Measurements from ENCODE around the gene ARAP1. TPM values are rescaled to one million over a fixed set of nuclear protein-coding genes. Genes with fewer than 3 reads are reported as not detected.

Gene ARAP1
- total RNA-seq = 40.1 TPM

DNA sequence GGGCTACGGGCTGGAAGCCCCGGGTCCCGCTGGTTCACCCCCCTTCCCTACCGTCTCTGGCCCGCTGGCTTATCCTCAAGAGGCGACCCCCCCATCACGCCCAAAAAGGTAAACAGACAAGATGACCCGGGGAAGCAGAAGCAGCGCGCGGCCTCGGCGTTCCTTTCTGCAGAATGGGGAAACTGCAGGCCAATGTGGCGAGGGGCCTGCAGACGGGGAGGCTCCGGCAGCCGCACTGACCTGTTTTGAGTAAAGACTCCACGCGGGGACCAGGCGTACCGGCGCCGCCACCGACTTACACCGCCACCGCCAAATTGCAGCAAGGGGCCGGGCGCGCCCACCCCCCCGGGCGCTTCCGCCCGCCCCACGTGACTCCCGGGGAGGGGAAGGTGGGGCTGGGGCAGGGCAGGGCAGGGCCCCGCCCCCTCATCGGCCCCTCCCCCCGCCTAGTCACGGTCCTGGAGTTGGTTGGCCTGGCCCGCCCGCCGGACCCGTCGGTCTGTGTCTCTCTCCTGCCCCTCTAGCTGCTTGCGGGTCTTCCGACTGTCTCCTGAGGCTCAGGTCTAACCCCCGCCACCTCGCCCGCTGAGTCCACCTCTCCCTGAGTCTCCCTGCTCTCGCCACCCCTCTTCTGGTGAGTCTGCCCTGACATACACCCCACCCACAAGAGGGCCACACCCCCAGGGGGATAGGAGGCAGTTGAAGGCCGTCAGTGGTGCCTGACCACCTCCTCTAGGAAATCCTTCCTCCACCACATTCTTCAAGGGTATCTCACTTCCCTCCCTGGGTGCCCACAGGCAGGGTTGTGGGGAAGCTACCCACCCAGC lies at the start of gene ARAP1:
Gene ARAP1 (minus strand): TSS at position 321 of the 827 bp plus-strand sequence. CDS start 25,280 bp downstream, outside the sequence.

GRCh38 chr11:72793425-72794367 lies 41.5 kb upstream of the ARAP1 start, which contains the start of gene STARD10:
TSS of gene STARD10 (minus strand) at chr11:72794047. CDS start at chr11:72781181, 12,866 bp downstream.

DNA sequence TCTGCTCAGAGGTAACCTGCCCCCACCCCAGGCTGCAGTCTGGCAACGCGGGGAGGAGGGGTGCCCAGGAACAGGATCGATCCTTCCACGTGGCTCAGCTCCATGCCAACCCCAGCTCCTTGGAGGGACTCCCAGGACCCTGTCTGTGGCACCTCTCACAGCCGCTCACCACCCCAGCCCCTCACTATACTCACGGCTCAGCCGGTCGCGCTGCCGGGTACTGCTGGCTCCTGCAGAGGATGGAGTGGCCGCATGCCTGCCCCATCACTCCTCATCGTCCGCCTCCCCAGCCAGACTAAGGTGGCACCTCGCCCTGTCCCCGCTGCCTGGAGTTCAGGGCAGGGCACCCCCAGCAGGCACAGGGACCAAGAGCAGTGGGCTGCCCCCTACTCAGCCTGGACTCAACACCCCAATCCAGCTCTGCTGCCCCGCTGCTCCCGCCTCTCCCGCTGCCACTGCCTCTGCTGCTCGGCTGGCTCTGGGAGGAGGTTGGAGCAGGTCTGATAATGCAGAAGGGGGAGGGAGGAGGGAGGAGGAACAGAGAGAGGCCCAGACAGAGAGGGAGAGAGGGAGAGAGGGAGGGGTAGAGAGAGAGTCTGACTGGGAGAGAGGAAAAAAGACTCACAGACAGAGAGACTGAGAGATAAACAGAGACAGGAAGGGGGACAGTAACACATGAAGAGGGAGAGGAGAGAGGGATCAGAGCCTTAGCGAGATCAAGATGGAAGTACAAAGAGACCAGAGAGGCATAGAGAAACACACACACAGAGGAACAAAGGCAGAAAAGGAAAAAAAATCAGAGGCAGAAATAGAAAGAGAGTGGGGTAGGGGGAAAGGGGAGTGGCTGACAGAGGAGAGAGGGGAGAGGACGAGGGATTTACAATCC lies 78.0 kb downstream of the ARAP1 start, which contains the start of gene PDE2A:
Gene PDE2A (minus strand): TSS at position 480 of the 886 bp plus-strand sequence. CDS start 215 bp downstream, at position 265.

Small RNA genes within 50 kb of the gene (small RNA-seq; reads per million reads assigned to genes)
- gene MIR4692 (ENCODE audit: low replicate concordance) (not detected), gene RF00019 (ENCODE audit: low replicate concordance) (not detected)

Other genes starting within 250 kb of the ARAP1 start
- 98.0 TPM for gene PDE2A, start 78.0 kb downstream of the ARAP1 start, total RNA-seq
- 28.2 TPM for gene STARD10, start 41.6 kb upstream of the ARAP1 start, total RNA-seq
- 10.0 TPM for gene ATG16L2, start 62.0 kb upstream of the ARAP1 start, total RNA-seq